Peyer's patch (tissue), 4 donors: ENCODE data around the gene RNF114. TPM values are rescaled to one million over a fixed set of nuclear protein-coding genes. Genes with fewer than 3 reads are reported as not detected.

Experiments
- DNase-seq, 3 donors: peaks; one replicate each; pipeline ENCODE4 v3.0.0-alpha.2; 2017 to 2019
- H3K27ac ChIP-seq, 4 donors: fragments of 200-600 bp; sonication (generic); one replicate each; pipeline ENCODE4 v1.5.1; 2016 to 2019
- H3K27me3 ChIP-seq, 2 donors: fragments of 200-600 bp; sonication (generic); one replicate each; pipeline ENCODE4 v1.5.1; 2019
- H3K36me3 ChIP-seq, 3 donors: fragments of 200-600 bp; sonication (generic); one replicate each; pipeline ENCODE4 v1.5.1; 2016 to 2019
- H3K4me1 ChIP-seq, 4 donors: fragments of 200-600 bp; sonication (generic); one replicate each; pipeline ENCODE4 v1.5.1; 2016 to 2019
- H3K4me3 ChIP-seq, 4 donors: fragments of 200-600 bp; sonication (generic); 1 replicate in 3 of 4; 2 replicates in 1 of 4; pipeline ENCODE4 v1.5.1; 2016 to 2019; ENCODE audit warnings: mild to moderate bottlenecking in 1 of 4
- H3K9me3 ChIP-seq, 4 donors: fragments of 200-600 bp; sonication (generic); one replicate each; pipeline ENCODE4 v1.5.1; 2016 to 2019; ENCODE audit warnings: mild to moderate bottlenecking in 1 of 4
- POLR2A ChIP-seq, 2 donors: fragments of 450-650 bp; IDR thresholded peaks; one replicate each; pipeline ENCODE4 v1.5.1; 2017; ENCODE audit warnings: antibody characterized with exemption in 2 of 2, mild to moderate bottlenecking in 2 of 2, moderate library complexity in 2 of 2
- total RNA-seq, 4 donors: library from RNA; depleted of rRNA; stranded (reverse); fragments of >200 nt; gene quantifications; one replicate each; pipeline ENCODE4 v1.1.0, GENCODE V29; 2016
- TF ChIP-seq, protein P1 (sequence below), 6 experiments: fragments of 450-650 bp in 4 of 6; fragments of 200-600 bp in 2 of 6; sonication (generic) in 1 of 6; IDR thresholded peaks; one replicate each; pipeline ENCODE4 v1.5.1; 2017 to 2019; ENCODE audit warnings: antibody characterized with exemption in 6 of 6, mild to moderate bottlenecking in 3 of 6, moderate library complexity in 1 of 6

The RNF114 gene
- total RNA-seq, 4 donors from 2014 or later, result 205 to 275 (median 259) TPM

DNA sequence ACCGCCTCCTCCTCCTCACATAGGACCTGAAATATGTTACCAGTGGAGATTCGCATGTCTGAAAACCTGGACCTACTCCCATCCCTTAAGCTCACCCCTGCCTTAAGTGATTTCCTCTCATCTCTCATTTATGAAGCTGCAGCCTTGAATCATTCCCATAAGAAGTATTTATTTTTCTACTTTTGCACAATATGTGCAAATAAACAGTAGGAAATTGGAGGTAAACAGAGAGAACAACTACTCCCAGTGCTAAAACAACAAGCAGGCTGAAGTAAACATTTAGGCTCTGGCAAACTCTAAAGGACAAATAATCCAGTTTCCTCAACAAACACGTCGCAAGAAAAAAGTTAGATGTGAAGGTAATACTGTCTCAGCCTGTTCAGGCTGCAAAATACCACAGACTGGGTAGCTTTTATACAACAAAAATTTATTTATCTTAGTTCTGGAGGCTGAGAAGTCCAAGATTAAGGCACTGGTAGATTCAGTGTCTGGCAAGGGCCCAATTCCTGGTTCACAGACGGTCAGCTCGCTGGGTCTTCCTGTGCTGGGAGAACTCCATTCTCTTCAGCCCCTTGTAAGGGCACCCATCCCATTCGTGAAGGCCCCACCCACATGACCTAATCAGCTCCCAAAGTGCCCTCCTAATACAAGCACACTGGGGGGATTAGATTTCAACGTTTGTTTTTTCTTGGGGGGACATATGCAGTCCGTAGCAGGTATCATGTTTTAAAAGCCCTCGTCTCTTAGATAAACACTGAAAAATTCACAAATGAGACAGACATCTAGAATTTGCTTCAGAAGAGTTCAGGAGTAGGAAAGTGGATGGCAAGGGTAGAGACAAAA, 36.4 kb upstream of the RNF114 start:
- no peak for DNase-seq
- peaks cover 0 to 9% (median 0%) of the 10 kb centered on the region in 3 donors for H3K36me3 ChIP-seq
- H3K27ac ChIP-seq, result no peak overlapping the region

DNA sequence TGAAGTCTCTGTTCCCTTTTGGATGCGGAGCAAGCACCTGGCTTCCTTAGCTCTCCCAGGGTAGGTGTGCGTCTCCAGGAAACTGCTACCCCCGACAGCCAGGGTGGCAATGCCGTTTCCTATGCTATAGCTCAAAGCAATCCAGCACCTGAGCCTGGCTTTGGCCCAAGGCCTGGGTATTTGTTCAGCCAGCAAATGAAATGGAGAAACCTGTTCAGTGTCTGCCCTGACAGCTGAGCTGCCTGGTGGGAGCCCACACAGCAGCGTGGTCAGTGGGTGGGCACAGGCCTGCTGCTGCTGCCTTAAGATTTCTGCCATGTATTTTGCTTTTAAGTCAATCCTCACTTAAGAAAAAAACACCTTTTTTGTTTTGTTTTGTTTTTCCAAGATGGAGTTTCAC, 34.6 kb upstream of the RNF114 start:
- TF ChIP-seq, protein P1, sequence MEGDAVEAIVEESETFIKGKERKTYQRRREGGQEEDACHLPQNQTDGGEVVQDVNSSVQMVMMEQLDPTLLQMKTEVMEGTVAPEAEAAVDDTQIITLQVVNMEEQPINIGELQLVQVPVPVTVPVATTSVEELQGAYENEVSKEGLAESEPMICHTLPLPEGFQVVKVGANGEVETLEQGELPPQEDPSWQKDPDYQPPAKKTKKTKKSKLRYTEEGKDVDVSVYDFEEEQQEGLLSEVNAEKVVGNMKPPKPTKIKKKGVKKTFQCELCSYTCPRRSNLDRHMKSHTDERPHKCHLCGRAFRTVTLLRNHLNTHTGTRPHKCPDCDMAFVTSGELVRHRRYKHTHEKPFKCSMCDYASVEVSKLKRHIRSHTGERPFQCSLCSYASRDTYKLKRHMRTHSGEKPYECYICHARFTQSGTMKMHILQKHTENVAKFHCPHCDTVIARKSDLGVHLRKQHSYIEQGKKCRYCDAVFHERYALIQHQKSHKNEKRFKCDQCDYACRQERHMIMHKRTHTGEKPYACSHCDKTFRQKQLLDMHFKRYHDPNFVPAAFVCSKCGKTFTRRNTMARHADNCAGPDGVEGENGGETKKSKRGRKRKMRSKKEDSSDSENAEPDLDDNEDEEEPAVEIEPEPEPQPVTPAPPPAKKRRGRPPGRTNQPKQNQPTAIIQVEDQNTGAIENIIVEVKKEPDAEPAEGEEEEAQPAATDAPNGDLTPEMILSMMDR (IDR thresholded peaks at IDR 0.05), result no peak
- TF ChIP-seq POLR2A (IDR thresholded peaks at IDR 0.05), result no peak
- Histone ChIP-seq H3K27ac (no peak overlapping the region), H3K4me3 (no peak overlapping the region), H3K27me3 (no peaks in the 10 kb centered on the region), H3K4me1 (no peaks in the 10 kb centered on the region), H3K9me3 (no peaks in the 10 kb centered on the region), H3K36me3 (peaks cover 0 to 27% (median 0%) of the 10 kb centered on the region in 3 donors)
- DNase-seq, result peak in 1 of 3 donors; percentile 24

More for the DNA sequence above, 36.4 kb upstream of the RNF114 start:
- Histone ChIP-seq H3K9me3 (no peaks in the 10 kb centered on the region), H3K27me3 (no peaks in the 10 kb centered on the region), H3K4me1 (no peaks in the 10 kb centered on the region), H3K4me3 (no peak overlapping the region)
- no peak for TF ChIP-seq POLR2A (IDR thresholded peaks at IDR 0.05)
- TF ChIP-seq, protein P1 (IDR thresholded peaks at IDR 0.05), result no peak

DNA sequence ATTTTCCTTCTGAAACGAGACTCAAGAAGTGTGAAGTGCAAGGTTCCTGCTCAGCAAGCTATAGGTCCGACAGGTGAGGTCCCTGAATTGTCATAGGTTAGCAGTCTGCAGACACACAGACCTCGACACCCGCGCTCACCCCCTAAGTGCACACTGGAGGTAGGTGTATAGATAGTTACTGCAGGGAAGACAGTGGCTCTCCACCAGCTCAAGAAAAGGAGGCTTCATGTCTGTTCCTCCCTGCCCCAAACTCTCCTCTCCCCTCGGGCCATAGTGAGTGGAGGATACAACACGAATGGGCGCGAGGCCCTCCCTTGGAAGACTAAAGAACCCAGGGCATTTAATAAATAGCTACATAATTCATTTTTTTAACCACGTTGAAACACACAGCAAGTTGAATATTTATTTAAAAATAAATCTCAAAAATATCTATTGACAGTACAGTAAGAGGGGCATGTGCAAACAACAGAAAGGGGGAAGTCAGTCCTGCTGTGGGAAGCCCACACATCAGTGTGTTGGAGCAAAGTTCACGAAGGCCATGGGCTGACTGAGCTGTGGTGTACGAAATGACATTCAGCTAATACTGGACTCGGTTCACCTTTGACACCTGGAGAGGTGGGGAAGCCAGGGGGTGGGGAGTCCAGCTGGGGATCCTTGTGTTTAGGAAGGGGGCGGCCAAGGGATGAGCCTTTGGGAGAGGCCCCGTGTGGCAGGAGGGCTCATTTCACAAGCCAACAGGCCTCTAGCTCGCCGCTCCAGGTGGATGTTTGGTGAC, 31.6 kb upstream of the RNF114 start:
- no peaks in the 10 kb centered on the region for H3K27me3 ChIP-seq
- no peak overlapping the region for H3K4me3 ChIP-seq
- TF ChIP-seq POLR2A (IDR thresholded peaks at IDR 0.05), result no peak
- TF ChIP-seq, protein P1 (IDR thresholded peaks at IDR 0.05), result no peak
- peaks cover 0 to 48% (median 0%) of the 10 kb centered on the region in 3 donors for H3K36me3 ChIP-seq
- peak in 1 of 3 donors; percentile 25 for DNase-seq
- H3K4me1 ChIP-seq, result peaks cover 0 to 3% (median 1%) of the 10 kb centered on the region in 4 donors
- no peak overlapping the region for H3K27ac ChIP-seq
- no peaks in the 10 kb centered on the region for H3K9me3 ChIP-seq

DNA sequence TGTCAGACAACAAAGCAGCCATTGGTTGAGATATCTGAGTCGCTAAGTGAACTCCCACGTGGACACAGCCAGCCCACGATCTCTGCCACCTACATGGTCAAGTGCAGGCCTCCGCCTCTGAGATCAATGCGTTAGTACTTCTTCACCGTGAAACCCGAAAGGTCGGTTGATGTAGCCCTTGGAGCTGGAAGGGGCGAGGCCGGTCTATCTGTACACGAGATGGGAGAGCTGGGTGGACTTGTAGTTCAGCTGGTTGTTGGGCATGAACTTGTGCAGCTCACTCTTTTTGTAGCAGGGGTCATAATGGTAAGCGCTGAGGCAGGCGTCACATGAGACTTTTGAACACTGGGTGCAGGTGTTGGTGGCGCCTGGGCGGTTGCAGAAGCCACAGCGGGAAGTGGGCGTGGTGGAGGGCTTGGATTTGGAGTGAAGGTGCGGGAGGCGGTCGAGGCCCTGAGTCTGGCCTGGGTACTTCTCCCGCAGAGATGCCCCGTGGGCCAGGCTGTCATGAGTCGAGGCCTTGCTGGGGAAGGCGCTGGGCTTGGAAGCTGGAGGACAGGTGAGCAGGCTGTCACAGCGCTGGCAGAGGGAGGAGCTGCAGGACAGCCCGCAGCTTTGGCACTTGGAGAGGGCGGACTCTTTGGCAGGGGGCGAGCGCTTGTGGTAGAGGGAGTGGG, 30.6 kb upstream of the RNF114 start:
- DNase-seq, result no peak
- Histone ChIP-seq H3K27me3 (no peaks in the 10 kb centered on the region), H3K4me1 (peaks cover 0 to 12% (median 8%) of the 10 kb centered on the region in 4 donors), H3K4me3 (no peak overlapping the region), H3K27ac (no peak overlapping the region), H3K36me3 (peaks cover 0 to 48% (median 0%) of the 10 kb centered on the region in 3 donors), H3K9me3 (no peaks in the 10 kb centered on the region)
- TF ChIP-seq POLR2A (IDR thresholded peaks at IDR 0.05), result no peak
- TF ChIP-seq, protein P1 (IDR thresholded peaks at IDR 0.05), result no peak

DNA sequence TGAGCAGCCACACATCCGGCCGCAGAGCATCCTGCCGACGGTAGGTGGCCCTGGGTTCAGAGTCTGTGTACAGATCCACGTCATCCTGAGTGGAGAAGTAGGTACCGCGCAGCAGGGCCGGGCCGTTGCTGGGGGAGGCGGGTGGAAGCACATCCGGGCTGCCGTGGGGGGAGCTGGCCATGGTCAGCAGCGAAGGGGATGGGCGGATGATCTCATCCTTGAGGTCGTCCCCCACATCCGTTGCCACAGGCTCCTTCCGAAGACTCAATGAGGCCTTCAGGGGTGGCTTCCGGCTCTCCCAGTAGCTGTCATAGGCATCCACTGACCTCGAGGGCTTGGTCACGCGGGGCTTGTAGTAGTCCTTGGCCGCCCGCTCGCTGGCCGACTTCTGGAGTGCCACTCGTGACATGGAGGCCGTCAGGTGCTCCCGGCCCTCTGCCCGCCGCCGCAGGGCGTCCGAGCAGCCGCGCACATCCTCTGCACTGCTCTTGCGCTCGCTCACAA, 30.0 kb upstream of the RNF114 start:
- TF ChIP-seq, protein P1 (IDR thresholded peaks at IDR 0.05), result no peak
- no peak for TF ChIP-seq POLR2A (IDR thresholded peaks at IDR 0.05)
- Histone ChIP-seq H3K27ac (no peak overlapping the region), H3K4me1 (peaks cover 0 to 17% (median 8%) of the 10 kb centered on the region in 4 donors), H3K9me3 (no peaks in the 10 kb centered on the region), H3K36me3 (peaks cover 0 to 48% (median 0%) of the 10 kb centered on the region in 3 donors), H3K4me3 (no peak overlapping the region), H3K27me3 (no peaks in the 10 kb centered on the region)
- no peak for DNase-seq
